Activated naive CD8-positive, alpha-beta T cell treated with anti-CD3 and anti-CD28 coated beads, Interleukin-2, amount 50 U/mL, for 24 hours (primary cell): ENCODE data around the gene ATG9B.

Experiments
- ATAC-seq: fragments of 150-1000 bp; cut with Tn5 transposase; one replicate; pipeline ENCODE4 v1.10.0; 2021
- DNase-seq: peaks from one replicate; pipeline ENCODE4 v3.0.0; 2021
- H3K27ac Mint-ChIP-seq: one replicate; pipeline ENCODE4 v1.8.0; 2021; ENCODE audit warnings: mild to moderate bottlenecking, mixed read lengths
- H3K27me3 Mint-ChIP-seq: one replicate; pipeline ENCODE4 v1.8.0; 2021; ENCODE audit warnings: mixed read lengths
- H3K36me3 Mint-ChIP-seq: one replicate; pipeline ENCODE4 v1.8.0; 2021; ENCODE audit warnings: low read depth, mixed read lengths
- H3K4me1 Mint-ChIP-seq: one replicate; pipeline ENCODE4 v1.8.0; 2021; ENCODE audit warnings: mixed read lengths
- H3K4me3 Mint-ChIP-seq: one replicate; pipeline ENCODE4 v1.8.0; 2021; ENCODE audit warnings: mild to moderate bottlenecking, moderate library complexity, mixed read lengths
- H3K9me3 Mint-ChIP-seq: one replicate; pipeline ENCODE4 v1.8.0; 2021; ENCODE audit warnings: mixed read lengths

The ATG9B gene, protein sequence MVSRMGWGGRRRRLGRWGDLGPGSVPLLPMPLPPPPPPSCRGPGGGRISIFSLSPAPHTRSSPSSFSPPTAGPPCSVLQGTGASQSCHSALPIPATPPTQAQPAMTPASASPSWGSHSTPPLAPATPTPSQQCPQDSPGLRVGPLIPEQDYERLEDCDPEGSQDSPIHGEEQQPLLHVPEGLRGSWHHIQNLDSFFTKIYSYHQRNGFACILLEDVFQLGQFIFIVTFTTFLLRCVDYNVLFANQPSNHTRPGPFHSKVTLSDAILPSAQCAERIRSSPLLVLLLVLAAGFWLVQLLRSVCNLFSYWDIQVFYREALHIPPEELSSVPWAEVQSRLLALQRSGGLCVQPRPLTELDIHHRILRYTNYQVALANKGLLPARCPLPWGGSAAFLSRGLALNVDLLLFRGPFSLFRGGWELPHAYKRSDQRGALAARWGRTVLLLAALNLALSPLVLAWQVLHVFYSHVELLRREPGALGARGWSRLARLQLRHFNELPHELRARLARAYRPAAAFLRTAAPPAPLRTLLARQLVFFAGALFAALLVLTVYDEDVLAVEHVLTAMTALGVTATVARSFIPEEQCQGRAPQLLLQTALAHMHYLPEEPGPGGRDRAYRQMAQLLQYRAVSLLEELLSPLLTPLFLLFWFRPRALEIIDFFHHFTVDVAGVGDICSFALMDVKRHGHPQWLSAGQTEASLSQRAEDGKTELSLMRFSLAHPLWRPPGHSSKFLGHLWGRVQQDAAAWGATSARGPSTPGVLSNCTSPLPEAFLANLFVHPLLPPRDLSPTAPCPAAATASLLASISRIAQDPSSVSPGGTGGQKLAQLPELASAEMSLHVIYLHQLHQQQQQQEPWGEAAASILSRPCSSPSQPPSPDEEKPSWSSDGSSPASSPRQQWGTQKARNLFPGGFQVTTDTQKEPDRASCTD

GRCh38 chr7:151024435-151025056 lies at the start of gene ATG9B:
TSS of gene ATG9B (minus strand) at chr7:151024494. CDS start at chr7:151024423, 71 bp downstream.
- no peak for DNase-seq
- Mint-ChIP-seq H3K27ac (peak within 1 kb of the TSS; percentile 4), H3K4me3 (no peak within 1 kb of the TSS), H3K27me3 (peaks cover 19% of the 10 kb centered on the region), H3K36me3 (peaks cover 2% of the 10 kb centered on the region), H3K4me1 (peaks cover 20% of the 10 kb centered on the region), H3K9me3 (no peaks in the 10 kb centered on the region)
- no peak for ATAC-seq

DNA sequence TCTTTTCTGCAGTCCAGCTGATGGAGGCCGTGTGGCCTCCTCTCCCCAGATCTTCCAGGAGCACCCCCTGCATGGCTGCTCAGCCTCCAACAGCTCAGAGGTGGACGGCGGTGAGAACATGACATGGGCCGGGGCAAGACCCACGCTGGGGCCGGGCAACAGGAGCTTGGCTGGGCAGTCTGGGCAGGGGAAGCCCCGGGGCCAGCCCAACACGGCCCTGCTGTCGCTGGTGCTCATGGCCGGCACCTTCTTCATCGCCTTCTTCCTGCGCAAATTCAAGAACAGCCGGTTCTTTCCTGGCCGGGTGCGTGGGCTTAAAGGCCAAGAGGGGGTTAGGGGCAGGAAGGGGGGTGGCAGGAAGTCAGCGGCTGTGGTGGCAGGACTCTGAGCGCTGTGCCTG lies 49.7 kb upstream of the ATG9B start:
- H3K27me3 Mint-ChIP-seq = no peaks in the 10 kb centered on the region
- H3K27ac Mint-ChIP-seq = no peak overlapping the region
- DNase-seq (no peak), ATAC-seq (no peak)
- H3K4me3 Mint-ChIP-seq = no peak overlapping the region
- peaks cover 10% of the 10 kb centered on the region for H3K4me1 Mint-ChIP-seq
- peaks cover 11% of the 10 kb centered on the region for H3K36me3 Mint-ChIP-seq
- H3K9me3 Mint-ChIP-seq = no peaks in the 10 kb centered on the region

DNA sequence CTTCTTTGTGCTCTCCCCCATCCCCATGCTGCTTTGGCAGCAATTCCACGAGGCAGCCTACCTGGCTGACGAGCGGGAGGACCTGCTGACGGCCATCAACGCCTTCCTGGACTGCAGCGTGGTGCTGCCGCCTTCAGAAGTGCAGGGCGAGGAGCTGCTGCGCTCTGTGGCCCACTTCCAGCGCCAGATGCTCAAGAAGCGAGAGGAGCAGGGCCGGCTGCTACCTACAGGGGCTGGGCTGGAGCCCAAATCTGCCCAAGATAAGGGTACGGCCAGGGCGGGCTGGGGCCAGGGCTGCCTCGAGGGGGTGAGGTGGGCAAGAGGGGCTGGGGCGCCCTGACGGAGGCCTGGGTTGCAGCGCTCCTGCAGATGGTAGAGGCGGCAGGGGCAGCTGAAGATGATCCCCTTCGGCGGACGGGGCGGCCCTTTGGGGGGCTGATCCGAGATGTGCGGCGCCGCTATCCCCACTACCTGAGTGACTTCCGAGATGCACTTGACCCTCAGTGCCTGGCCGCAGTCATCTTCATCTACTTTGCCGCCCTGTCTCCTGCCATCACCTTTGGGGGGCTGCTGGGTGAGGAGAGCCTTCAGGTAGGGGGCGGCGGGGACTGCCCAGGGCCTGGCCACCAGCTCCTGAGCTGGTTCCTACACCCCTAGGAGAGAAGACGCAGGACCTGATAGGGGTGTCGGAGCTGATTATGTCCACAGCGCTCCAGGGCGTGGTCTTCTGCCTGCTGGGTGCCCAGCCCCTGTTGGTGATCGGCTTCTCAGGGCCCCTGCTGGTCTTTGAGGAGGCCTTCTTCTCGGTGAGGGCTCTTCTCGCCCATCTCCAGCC lies 47.0 kb upstream of the ATG9B start:
- no peaks in the 10 kb centered on the region for H3K9me3 Mint-ChIP-seq
- peaks cover 11% of the 10 kb centered on the region for H3K36me3 Mint-ChIP-seq
- H3K4me1 Mint-ChIP-seq = no peaks in the 10 kb centered on the region
- H3K27ac Mint-ChIP-seq = no peak overlapping the region
- H3K4me3 Mint-ChIP-seq = no peak overlapping the region
- DNase-seq (no peak), ATAC-seq (no peak)
- H3K27me3 Mint-ChIP-seq = no peaks in the 10 kb centered on the region

GRCh38 chr7:151070574-151070960 lies 46.3 kb upstream of the ATG9B start:
- no peaks in the 10 kb centered on the region for H3K4me1 Mint-ChIP-seq
- no peak for DNase-seq
- no peaks in the 10 kb centered on the region for H3K9me3 Mint-ChIP-seq
- ATAC-seq = no peak
- no peaks in the 10 kb centered on the region for H3K27me3 Mint-ChIP-seq
- H3K36me3 Mint-ChIP-seq = peaks cover 11% of the 10 kb centered on the region
- no peak overlapping the region for H3K4me3 Mint-ChIP-seq
- no peak overlapping the region for H3K27ac Mint-ChIP-seq

- DNase-seq (no peak), ATAC-seq (no peak)
- H3K9me3 Mint-ChIP-seq = no peaks in the 10 kb centered on the region
- no peaks in the 10 kb centered on the region for H3K4me1 Mint-ChIP-seq
- no peaks in the 10 kb centered on the region for H3K27me3 Mint-ChIP-seq
- H3K27ac Mint-ChIP-seq = no peak overlapping the region
- peaks cover 14% of the 10 kb centered on the region for H3K36me3 Mint-ChIP-seq
- no peak overlapping the region for H3K4me3 Mint-ChIP-seq
These were observed 45.7 kb upstream of the ATG9B start for GRCh38 chr7:151069841-151070573.

DNA sequence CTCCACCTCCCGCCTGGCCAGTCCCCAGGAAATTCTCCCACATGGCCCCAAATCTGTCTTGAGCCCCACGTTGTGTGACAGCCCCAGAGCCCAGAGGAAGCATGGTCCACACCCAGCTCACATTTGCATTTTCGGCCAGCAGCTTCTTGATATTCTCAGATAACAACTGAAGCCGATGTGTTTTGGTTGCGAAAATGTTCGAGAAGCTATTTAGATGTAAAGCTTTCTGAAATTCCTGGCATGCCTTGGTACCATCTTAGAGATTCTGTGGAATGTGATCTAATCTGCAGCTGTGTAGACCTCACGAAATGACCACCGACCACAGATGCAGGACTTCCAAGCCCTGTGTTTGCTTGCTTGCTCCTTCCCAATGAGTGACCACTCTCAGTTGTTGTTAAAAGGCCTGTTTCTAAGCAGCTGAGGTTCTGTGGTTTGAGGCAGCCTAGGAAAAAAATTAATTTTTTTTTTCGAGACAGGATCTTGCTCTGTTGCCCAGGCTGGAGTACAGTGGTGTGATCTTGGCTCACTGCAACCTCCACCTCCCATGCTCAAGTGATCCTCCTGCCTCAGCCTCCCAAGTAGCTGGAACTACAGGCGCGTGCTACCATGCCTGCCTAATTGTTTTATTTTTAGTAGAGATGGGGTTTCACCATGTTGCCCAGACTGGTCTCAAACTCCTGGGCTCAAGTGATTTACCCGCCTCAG lies 43.9 kb upstream of the ATG9B start:
- ATAC-seq (no peak), DNase-seq (no peak)
- H3K36me3 Mint-ChIP-seq = peaks cover 13% of the 10 kb centered on the region
- no peaks in the 10 kb centered on the region for H3K4me1 Mint-ChIP-seq
- H3K9me3 Mint-ChIP-seq = no peaks in the 10 kb centered on the region
- H3K4me3 Mint-ChIP-seq = no peak overlapping the region
- no peak overlapping the region for H3K27ac Mint-ChIP-seq
- no peaks in the 10 kb centered on the region for H3K27me3 Mint-ChIP-seq

- ATAC-seq (no peak), DNase-seq (no peak)
- Mint-ChIP-seq H3K27ac (no peak overlapping the region), H3K36me3 (peaks cover 10% of the 10 kb centered on the region), H3K4me3 (no peak overlapping the region), H3K9me3 (no peaks in the 10 kb centered on the region), H3K27me3 (no peaks in the 10 kb centered on the region), H3K4me1 (peaks cover 3% of the 10 kb centered on the region)
These were observed 42.1 kb upstream of the ATG9B start for GRCh38 chr7:151066273-151066974.

GRCh38 chr7:151065516-151065915 lies 41.2 kb upstream of the ATG9B start:
- ATAC-seq (no peak), DNase-seq (no peak)
- Mint-ChIP-seq H3K4me1 (peaks cover 11% of the 10 kb centered on the region), H3K27ac (no peak overlapping the region), H3K9me3 (no peaks in the 10 kb centered on the region), H3K4me3 (no peak overlapping the region), H3K36me3 (peaks cover 8% of the 10 kb centered on the region), H3K27me3 (no peaks in the 10 kb centered on the region)

DNA sequence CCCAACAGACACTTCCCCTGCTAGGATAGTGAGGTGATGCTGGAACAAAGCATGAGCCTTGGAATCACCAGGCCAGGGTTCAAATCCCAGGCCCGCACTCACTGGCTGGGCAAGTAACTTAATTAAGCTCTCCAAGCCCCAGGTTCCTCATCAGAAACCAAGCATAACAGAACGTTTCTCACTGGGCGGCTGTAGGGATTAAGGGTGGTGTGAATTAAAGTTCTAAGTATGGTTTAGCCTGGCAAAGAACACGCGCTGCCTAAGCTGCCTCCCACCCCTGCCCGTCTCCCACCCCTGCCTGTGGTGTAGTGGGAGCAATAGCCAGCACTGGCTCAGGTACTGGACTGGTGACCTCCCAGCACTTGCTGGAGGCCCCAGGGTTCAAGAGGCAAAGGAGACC lies 40.7 kb upstream of the ATG9B start:
- peaks cover 7% of the 10 kb centered on the region for H3K36me3 Mint-ChIP-seq
- no peak for ATAC-seq

DNA sequence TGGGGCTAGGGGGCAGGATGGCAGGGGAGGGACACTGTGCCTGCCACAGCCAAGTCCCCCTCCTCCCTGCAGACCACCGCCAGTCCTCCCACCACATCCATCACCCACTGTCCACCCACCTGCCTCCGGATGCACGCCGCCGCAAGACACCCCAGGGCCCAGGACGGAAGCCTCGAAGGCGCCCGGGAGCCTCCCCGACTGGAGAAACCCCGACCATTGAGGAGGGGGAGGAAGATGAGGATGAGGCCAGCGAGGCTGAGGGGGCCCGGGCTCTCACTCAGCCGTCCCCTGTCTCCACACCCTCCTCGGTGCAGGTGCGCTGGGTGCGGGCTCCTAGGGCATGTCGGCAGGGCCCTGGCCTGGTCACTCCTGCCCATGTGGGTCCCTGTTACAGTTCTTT lies 40.2 kb upstream of the ATG9B start:
- Mint-ChIP-seq H3K4me1 (peaks cover 14% of the 10 kb centered on the region), H3K27me3 (no peaks in the 10 kb centered on the region), H3K36me3 (peaks cover 6% of the 10 kb centered on the region), H3K9me3 (no peaks in the 10 kb centered on the region), H3K27ac (no peak overlapping the region), H3K4me3 (no peak overlapping the region)
- DNase-seq (no peak), ATAC-seq (no peak)

More for the DNA sequence above, 40.7 kb upstream of the ATG9B start:
- DNase-seq = no peak
- Mint-ChIP-seq H3K27ac (no peak overlapping the region), H3K9me3 (no peaks in the 10 kb centered on the region), H3K4me3 (no peak overlapping the region), H3K27me3 (no peaks in the 10 kb centered on the region), H3K4me1 (peaks cover 14% of the 10 kb centered on the region)

GRCh38 chr7:151063212-151063561 lies 38.9 kb upstream of the ATG9B start:
- Mint-ChIP-seq H3K27me3 (no peaks in the 10 kb centered on the region), H3K36me3 (peaks cover 6% of the 10 kb centered on the region), H3K27ac (no peak overlapping the region), H3K4me3 (no peak overlapping the region), H3K4me1 (peaks cover 24% of the 10 kb centered on the region), H3K9me3 (no peaks in the 10 kb centered on the region)
- ATAC-seq (no peak), DNase-seq (no peak)

- no peak for ATAC-seq
- Mint-ChIP-seq H3K9me3 (no peaks in the 10 kb centered on the region), H3K4me3 (no peak overlapping the region), H3K36me3 (peaks cover 6% of the 10 kb centered on the region), H3K4me1 (peaks cover 24% of the 10 kb centered on the region), H3K27ac (no peak overlapping the region), H3K27me3 (no peaks in the 10 kb centered on the region)
- no peak for DNase-seq
These were observed 38.3 kb upstream of the ATG9B start for GRCh38 chr7:151062399-151063211.
